Measurements from ENCODE around the gene PHC3.

GRCh38 chr3:170057550-170057949, 124.0 kb downstream of the PHC3 start:
- TF ChIP-seq, protein P1, sequence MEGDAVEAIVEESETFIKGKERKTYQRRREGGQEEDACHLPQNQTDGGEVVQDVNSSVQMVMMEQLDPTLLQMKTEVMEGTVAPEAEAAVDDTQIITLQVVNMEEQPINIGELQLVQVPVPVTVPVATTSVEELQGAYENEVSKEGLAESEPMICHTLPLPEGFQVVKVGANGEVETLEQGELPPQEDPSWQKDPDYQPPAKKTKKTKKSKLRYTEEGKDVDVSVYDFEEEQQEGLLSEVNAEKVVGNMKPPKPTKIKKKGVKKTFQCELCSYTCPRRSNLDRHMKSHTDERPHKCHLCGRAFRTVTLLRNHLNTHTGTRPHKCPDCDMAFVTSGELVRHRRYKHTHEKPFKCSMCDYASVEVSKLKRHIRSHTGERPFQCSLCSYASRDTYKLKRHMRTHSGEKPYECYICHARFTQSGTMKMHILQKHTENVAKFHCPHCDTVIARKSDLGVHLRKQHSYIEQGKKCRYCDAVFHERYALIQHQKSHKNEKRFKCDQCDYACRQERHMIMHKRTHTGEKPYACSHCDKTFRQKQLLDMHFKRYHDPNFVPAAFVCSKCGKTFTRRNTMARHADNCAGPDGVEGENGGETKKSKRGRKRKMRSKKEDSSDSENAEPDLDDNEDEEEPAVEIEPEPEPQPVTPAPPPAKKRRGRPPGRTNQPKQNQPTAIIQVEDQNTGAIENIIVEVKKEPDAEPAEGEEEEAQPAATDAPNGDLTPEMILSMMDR (conservative IDR thresholded peaks at IDR 0.05; ENCODE audit: low read length), result no peak
- TF ChIP-seq EZH2phosphoT487 (IDR thresholded peaks at IDR 0.05; ENCODE audit: borderline replicate concordance, low read depth, low read length), result no peak

Measured in OCI-LY7 (cell line).